ENCODE measurements around the gene ANAPC2.
A peak's percentile ranks its signal among the peaks of the same experiment; 100 is the strongest.

DNA sequence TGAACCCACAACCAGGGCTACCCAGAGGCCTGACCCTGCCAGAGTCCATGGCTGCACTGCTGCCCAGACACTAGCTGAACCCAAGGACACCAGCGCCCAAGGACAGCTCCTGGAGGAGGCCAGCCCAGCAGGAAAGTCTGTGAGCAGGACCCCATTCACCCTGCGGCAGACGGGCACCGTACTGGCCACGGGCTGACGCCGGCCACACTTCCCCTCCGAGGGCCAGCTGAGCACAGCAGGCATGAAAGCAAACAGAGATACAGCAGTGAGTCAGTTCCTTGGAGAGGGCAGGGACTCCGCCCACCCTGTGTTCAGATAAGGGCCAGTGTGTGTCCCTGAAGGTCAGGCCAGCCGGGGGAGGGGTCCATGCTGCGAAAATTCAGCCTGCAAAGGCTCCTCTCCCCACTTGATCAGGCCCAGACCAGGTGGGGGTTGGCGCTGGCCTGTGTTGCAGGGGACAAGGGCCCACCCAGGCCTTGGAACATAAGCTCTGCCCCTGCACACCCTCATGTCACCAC is 30.5 kb upstream of the ANAPC2 start:
- TF ChIP-seq, protein P1, sequence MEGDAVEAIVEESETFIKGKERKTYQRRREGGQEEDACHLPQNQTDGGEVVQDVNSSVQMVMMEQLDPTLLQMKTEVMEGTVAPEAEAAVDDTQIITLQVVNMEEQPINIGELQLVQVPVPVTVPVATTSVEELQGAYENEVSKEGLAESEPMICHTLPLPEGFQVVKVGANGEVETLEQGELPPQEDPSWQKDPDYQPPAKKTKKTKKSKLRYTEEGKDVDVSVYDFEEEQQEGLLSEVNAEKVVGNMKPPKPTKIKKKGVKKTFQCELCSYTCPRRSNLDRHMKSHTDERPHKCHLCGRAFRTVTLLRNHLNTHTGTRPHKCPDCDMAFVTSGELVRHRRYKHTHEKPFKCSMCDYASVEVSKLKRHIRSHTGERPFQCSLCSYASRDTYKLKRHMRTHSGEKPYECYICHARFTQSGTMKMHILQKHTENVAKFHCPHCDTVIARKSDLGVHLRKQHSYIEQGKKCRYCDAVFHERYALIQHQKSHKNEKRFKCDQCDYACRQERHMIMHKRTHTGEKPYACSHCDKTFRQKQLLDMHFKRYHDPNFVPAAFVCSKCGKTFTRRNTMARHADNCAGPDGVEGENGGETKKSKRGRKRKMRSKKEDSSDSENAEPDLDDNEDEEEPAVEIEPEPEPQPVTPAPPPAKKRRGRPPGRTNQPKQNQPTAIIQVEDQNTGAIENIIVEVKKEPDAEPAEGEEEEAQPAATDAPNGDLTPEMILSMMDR (IDR thresholded peaks at IDR 0.05): no peak
- peak; percentile 46 to 59 for TF ChIP-seq POLR2A (IDR thresholded peaks at IDR 0.05)
